ENCODE measurements around the gene FOCAD.

GRCh38 chr9:20904995-20905394 is 220.9 kb downstream of the FOCAD start:
- TF ChIP-seq CTCF (IDR thresholded peaks at IDR 0.05) (no peak), EZH2 (IDR thresholded peaks at IDR 0.05) (no peak), EZH2phosphoT487 (IDR thresholded peaks at IDR 0.05) (no peak)

All from neural progenitor cell (in vitro differentiated cells).